ENCODE measurements around the gene TOLLIP.

TOLLIP gene

DNA sequence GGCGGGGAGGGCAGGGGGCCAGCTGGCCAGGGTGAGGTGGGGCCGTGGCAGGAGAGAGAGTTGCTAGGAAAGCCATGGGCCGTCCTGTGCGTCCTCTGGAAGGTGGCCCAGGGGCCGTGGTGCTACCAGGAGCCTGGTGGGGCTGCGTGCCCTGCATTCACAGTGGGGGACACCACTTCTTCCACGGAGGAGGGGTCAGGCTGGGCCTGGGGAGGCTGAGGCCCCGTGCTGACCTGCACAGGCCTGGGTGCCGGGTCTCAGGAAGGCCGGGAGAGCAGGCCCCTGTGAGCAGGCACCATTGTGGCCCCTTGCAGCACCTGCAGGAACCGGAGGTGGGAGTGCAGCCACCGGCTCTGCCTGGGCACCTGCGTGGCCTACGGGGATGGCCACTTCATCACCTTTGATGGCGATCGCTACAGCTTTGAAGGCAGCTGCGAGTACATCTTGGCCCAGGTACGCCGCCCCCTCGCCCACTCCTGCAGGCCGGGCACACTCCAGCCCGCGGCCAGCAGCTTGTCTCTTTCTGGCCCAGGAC, 74.6 kb downstream of the TOLLIP start:
- no peak overlapping the region for H3K27ac ChIP-seq (replicated peaks)
- H3K4me3 ChIP-seq (replicated peaks; ENCODE audit: insufficient read depth, low read length): no peak overlapping the region
- peaks cover 4% of the 10 kb centered on the region for H3K27me3 ChIP-seq (ENCODE audit: insufficient read depth, poor library complexity, severe bottlenecking)

DNA sequence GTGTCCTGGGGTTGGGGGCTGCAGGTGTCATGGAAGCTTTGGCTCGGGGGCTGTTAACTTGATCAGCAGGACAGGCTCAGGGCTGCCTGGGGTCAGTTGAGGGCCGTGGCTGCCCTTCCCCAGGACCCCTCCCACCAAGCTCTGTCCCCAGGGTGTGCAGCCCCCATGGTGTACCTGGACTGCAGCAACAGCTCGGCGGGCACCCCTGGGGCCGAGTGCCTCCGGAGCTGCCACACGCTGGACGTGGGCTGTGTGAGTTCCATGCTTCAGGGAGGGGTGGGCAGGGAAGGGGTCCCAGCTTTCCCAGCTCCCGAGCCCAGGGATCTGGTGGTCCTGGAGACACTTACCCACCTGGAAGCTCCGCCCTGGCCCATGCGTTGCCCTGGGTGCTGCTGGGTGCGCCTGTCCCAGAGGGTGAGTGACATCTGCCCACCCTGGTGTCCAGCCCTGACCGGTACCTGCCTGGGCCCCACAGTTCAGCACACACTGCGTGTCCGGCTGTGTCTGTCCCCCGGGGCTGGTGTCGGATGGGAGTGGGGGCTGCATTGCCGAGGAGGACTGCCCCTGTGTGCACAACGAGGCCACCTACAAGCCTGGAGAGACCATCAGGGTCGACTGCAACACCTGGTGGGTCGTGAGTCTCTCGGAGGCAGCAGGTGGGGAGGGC, 75.2 kb downstream of the TOLLIP start:
- Histone ChIP-seq H3K27me3 (ENCODE audit: insufficient read depth, poor library complexity, severe bottlenecking) (peaks cover 4% of the 10 kb centered on the region), H3K4me3 (replicated peaks; ENCODE audit: insufficient read depth, low read length) (no peak overlapping the region), H3K27ac (replicated peaks) (no peak overlapping the region)
- TF ChIP-seq, protein P1, sequence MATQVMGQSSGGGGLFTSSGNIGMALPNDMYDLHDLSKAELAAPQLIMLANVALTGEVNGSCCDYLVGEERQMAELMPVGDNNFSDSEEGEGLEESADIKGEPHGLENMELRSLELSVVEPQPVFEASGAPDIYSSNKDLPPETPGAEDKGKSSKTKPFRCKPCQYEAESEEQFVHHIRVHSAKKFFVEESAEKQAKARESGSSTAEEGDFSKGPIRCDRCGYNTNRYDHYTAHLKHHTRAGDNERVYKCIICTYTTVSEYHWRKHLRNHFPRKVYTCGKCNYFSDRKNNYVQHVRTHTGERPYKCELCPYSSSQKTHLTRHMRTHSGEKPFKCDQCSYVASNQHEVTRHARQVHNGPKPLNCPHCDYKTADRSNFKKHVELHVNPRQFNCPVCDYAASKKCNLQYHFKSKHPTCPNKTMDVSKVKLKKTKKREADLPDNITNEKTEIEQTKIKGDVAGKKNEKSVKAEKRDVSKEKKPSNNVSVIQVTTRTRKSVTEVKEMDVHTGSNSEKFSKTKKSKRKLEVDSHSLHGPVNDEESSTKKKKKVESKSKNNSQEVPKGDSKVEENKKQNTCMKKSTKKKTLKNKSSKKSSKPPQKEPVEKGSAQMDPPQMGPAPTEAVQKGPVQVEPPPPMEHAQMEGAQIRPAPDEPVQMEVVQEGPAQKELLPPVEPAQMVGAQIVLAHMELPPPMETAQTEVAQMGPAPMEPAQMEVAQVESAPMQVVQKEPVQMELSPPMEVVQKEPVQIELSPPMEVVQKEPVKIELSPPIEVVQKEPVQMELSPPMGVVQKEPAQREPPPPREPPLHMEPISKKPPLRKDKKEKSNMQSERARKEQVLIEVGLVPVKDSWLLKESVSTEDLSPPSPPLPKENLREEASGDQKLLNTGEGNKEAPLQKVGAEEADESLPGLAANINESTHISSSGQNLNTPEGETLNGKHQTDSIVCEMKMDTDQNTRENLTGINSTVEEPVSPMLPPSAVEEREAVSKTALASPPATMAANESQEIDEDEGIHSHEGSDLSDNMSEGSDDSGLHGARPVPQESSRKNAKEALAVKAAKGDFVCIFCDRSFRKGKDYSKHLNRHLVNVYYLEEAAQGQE (IDR thresholded peaks at IDR 0.05; ENCODE audit: insufficient replicate concordance, low read depth): no peak
- no peak for TF ChIP-seq GABPA (IDR thresholded peaks at IDR 0.05; ENCODE audit: low read depth)
- TF ChIP-seq, protein P2, sequence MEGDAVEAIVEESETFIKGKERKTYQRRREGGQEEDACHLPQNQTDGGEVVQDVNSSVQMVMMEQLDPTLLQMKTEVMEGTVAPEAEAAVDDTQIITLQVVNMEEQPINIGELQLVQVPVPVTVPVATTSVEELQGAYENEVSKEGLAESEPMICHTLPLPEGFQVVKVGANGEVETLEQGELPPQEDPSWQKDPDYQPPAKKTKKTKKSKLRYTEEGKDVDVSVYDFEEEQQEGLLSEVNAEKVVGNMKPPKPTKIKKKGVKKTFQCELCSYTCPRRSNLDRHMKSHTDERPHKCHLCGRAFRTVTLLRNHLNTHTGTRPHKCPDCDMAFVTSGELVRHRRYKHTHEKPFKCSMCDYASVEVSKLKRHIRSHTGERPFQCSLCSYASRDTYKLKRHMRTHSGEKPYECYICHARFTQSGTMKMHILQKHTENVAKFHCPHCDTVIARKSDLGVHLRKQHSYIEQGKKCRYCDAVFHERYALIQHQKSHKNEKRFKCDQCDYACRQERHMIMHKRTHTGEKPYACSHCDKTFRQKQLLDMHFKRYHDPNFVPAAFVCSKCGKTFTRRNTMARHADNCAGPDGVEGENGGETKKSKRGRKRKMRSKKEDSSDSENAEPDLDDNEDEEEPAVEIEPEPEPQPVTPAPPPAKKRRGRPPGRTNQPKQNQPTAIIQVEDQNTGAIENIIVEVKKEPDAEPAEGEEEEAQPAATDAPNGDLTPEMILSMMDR (IDR thresholded peaks at IDR 0.05; ENCODE audit: insufficient read depth, low read length): no peak
- no peak for TF ChIP-seq POLR2AphosphoS5 (IDR thresholded peaks at IDR 0.05; ENCODE audit: low read depth)
- TF ChIP-seq SPI1 (IDR thresholded peaks at IDR 0.05; ENCODE audit: borderline replicate concordance, low read depth): no peak
- no peak for DNase-seq (ENCODE audit: low read depth in 1 of 2, low spot score in 1 of 2)

More for the DNA sequence above, 74.6 kb downstream of the TOLLIP start:
- DNase-seq (ENCODE audit: low read depth in 1 of 2, low spot score in 1 of 2): no peak
- TF ChIP-seq, protein P1 (IDR thresholded peaks at IDR 0.05; ENCODE audit: insufficient replicate concordance, low read depth): no peak
- TF ChIP-seq SPI1 (IDR thresholded peaks at IDR 0.05; ENCODE audit: borderline replicate concordance, low read depth) (no peak), POLR2AphosphoS5 (IDR thresholded peaks at IDR 0.05; ENCODE audit: low read depth) (no peak), GABPA (IDR thresholded peaks at IDR 0.05; ENCODE audit: low read depth) (no peak)
- TF ChIP-seq, protein P2 (IDR thresholded peaks at IDR 0.05; ENCODE audit: insufficient read depth, low read length): no peak

DNA sequence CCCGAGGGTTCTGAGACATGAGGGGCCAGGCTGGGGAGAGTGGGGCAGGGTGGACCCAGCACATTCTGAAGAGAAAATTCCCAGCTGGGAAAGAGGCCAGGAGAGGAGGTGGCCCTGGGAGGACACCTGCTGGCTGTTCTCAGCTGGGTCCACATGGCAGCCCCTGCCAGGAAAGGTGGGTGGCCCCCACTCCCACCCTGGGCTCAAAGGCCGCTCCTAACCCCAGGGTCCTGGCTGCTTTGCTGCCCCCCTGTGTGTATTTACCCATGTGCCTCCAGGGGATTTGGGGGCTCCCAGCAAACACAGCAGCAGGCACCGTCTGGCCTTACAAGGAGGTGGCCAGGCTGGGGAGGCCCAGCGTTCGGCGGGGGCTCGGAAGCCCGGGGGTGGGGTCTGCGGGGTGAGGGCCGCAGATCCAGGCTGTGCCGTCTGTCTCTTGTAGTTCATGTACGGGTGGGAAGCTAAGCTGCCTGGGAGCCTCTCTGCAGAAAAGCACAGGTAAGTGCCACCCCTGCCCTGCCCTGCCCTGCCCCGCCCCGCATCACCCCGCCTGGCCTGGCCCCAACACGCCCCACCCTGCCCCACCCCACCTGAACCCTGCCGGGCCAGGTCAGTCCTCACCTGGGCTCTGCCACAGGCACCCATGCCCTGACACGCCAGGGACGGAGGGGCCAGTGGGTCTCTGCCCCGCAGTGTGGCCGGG, 75.9 kb downstream of the TOLLIP start:
- TF ChIP-seq, protein P1 (IDR thresholded peaks at IDR 0.05; ENCODE audit: insufficient replicate concordance, low read depth): no peak
- no peak for TF ChIP-seq POLR2AphosphoS5 (IDR thresholded peaks at IDR 0.05; ENCODE audit: low read depth)
- TF ChIP-seq GABPA (IDR thresholded peaks at IDR 0.05; ENCODE audit: low read depth): no peak
- no peak for TF ChIP-seq SPI1 (IDR thresholded peaks at IDR 0.05; ENCODE audit: borderline replicate concordance, low read depth)
- TF ChIP-seq, protein P2 (IDR thresholded peaks at IDR 0.05; ENCODE audit: insufficient read depth, low read length): no peak
- H3K27me3 ChIP-seq (ENCODE audit: insufficient read depth, poor library complexity, severe bottlenecking): peaks cover 4% of the 10 kb centered on the region
- no peak overlapping the region for H3K27ac ChIP-seq (replicated peaks)
- DNase-seq (ENCODE audit: low read depth in 1 of 2, low spot score in 1 of 2): no peak
- no peak overlapping the region for H3K4me3 ChIP-seq (replicated peaks; ENCODE audit: insufficient read depth, low read length)
